ENCODE results near the gene GIGYF2.
"Not testable (repeated sequence)": the region's sequence is repeated elsewhere in the genome, so short reads cannot be mapped to it uniquely, and the experiment has no call there.

DNA sequence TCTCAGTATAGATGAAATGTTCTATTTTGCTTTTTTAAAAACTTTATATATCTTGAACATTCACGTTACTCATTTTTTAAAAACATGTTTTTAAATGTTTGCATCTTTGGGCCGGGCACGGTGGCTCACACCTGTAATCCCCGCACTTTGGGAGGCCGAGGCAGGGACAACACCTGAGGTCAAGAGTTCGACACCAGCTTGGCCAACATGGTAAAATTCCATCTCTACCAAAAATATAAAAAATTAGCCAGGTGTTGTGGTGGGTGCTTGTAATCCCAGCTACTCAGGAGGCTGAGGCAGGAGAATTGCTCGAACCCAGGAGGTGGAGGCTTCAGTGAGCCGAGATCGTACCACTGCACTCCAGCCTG lies 210.6 kb downstream of the GIGYF2 start:
- TF ChIP-seq, protein P1, sequence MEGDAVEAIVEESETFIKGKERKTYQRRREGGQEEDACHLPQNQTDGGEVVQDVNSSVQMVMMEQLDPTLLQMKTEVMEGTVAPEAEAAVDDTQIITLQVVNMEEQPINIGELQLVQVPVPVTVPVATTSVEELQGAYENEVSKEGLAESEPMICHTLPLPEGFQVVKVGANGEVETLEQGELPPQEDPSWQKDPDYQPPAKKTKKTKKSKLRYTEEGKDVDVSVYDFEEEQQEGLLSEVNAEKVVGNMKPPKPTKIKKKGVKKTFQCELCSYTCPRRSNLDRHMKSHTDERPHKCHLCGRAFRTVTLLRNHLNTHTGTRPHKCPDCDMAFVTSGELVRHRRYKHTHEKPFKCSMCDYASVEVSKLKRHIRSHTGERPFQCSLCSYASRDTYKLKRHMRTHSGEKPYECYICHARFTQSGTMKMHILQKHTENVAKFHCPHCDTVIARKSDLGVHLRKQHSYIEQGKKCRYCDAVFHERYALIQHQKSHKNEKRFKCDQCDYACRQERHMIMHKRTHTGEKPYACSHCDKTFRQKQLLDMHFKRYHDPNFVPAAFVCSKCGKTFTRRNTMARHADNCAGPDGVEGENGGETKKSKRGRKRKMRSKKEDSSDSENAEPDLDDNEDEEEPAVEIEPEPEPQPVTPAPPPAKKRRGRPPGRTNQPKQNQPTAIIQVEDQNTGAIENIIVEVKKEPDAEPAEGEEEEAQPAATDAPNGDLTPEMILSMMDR (IDR thresholded peaks at IDR 0.05 in 2 of 3, conservative IDR thresholded peaks at IDR 0.05 in 1 of 3; ENCODE audit: borderline replicate concordance in 1 of 3, insufficient read depth in 1 of 3, low read depth in 2 of 3, low read length in 2 of 3) = not testable (repeated sequence)
- not testable (repeated sequence) for TF ChIP-seq SP1 (IDR thresholded peaks at IDR 0.05; ENCODE audit: low read depth); ZFX (IDR thresholded peaks at IDR 0.05); FOSL1 (IDR thresholded peaks at IDR 0.05; ENCODE audit: low read depth); YY1 (IDR thresholded peaks at IDR 0.05; ENCODE audit: extremely low read depth, insufficient replicate concordance, low read depth, low read length); CEBPB (IDR thresholded peaks at IDR 0.05; ENCODE audit: low read depth); EZH2 (IDR thresholded peaks at IDR 0.05); POLR2AphosphoS5 (IDR thresholded peaks at IDR 0.05; ENCODE audit: low read depth, low read length)
- TF ChIP-seq, protein P2, sequence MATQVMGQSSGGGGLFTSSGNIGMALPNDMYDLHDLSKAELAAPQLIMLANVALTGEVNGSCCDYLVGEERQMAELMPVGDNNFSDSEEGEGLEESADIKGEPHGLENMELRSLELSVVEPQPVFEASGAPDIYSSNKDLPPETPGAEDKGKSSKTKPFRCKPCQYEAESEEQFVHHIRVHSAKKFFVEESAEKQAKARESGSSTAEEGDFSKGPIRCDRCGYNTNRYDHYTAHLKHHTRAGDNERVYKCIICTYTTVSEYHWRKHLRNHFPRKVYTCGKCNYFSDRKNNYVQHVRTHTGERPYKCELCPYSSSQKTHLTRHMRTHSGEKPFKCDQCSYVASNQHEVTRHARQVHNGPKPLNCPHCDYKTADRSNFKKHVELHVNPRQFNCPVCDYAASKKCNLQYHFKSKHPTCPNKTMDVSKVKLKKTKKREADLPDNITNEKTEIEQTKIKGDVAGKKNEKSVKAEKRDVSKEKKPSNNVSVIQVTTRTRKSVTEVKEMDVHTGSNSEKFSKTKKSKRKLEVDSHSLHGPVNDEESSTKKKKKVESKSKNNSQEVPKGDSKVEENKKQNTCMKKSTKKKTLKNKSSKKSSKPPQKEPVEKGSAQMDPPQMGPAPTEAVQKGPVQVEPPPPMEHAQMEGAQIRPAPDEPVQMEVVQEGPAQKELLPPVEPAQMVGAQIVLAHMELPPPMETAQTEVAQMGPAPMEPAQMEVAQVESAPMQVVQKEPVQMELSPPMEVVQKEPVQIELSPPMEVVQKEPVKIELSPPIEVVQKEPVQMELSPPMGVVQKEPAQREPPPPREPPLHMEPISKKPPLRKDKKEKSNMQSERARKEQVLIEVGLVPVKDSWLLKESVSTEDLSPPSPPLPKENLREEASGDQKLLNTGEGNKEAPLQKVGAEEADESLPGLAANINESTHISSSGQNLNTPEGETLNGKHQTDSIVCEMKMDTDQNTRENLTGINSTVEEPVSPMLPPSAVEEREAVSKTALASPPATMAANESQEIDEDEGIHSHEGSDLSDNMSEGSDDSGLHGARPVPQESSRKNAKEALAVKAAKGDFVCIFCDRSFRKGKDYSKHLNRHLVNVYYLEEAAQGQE (IDR thresholded peaks at IDR 0.05; ENCODE audit: low read depth) = not testable (repeated sequence)

Measured in HCT116 (cell line).